Gastrocnemius medialis (tissue), 4 donors: Measurements from ENCODE around the gene CFAP57. TPM values are rescaled to one million over a fixed set of nuclear protein-coding genes. Genes with fewer than 3 reads are reported as not detected.
A peak's percentile ranks its signal among the peaks of the same experiment; 100 is the strongest.

Source experiments
- ATAC-seq, 2 donors: fragments of 150-250 bp; one replicate each; pipeline ENCODE4 v1.9.1; 2016
- DNase-seq, 2 donors: peaks; one replicate each; pipeline ENCODE4 v3.0.0-alpha.2; 2019
- H3K27ac ChIP-seq, 4 donors: fragments of 200-600 bp; sonication (generic); 1 replicate in 1 of 4; 2 replicates in 3 of 4; pipeline ENCODE4 v1.5.1; 2016 to 2018; ENCODE audit warnings: mild to moderate bottlenecking in 2 of 4, moderate library complexity in 1 of 4
- H3K27me3 ChIP-seq, 3 donors: fragments of 200-600 bp; sonication (generic) in 2 of 3; 1 replicate in 1 of 3; 2 replicates in 2 of 3; pipeline versions ENCODE4 v1.5.1 to v1.6.0; 2016 to 2019; ENCODE audit warnings: mild to moderate bottlenecking in 1 of 3, moderate library complexity in 1 of 3
- H3K36me3 ChIP-seq, 2 donors: fragments of 200-600 bp; sonication (generic) in 1 of 2; one replicate each; pipeline ENCODE4 v1.5.1; 2017 to 2018
- H3K4me1 ChIP-seq, 2 donors: fragments of 200-600 bp; sonication (generic) in 1 of 2; one replicate each; pipeline ENCODE4 v1.5.1; 2016 to 2017; ENCODE audit warnings: mild to moderate bottlenecking in 2 of 2
- H3K4me3 ChIP-seq, 4 donors: fragments of 200-600 bp; sonication (generic) in 3 of 4; 1 replicate in 1 of 4; 2 replicates in 3 of 4; pipeline ENCODE4 v1.5.1; 2016 to 2019; ENCODE audit warnings: mild to moderate bottlenecking in 2 of 4
- H3K9me3 ChIP-seq, 3 donors: fragments of 200-600 bp; sonication (generic) in 2 of 3; 1 replicate in 1 of 3; 2 replicates in 2 of 3; pipeline ENCODE4 v1.5.1; 2016 to 2019
- CTCF ChIP-seq, 5 experiments: fragments of 450-650 bp in 3 of 5; fragments of 200-600 bp in 2 of 5; sonication (generic) in 2 of 5; IDR thresholded peaks in 4 of 5; conservative IDR thresholded peaks in 1 of 5; 1 replicate in 4 of 5; 2 replicates in 1 of 5; pipeline ENCODE4 v1.5.1; 2016 to 2019; ENCODE audit warnings: antibody characterized with exemption in 5 of 5, mild to moderate bottlenecking in 3 of 5, moderate library complexity in 3 of 5
- POLR2A ChIP-seq, 2 donors: fragments of 450-650 bp; IDR thresholded peaks; one replicate each; pipeline ENCODE4 v1.6.1; 2017; ENCODE audit warnings: antibody characterized with exemption in 2 of 2, mild to moderate bottlenecking in 2 of 2, moderate library complexity in 2 of 2
- in situ Hi-C, 4 donors: fragments of 200-750 bp; cut with MboI; loops; one replicate each; pipeline versions ENCODE4 v1.15.0 to v1.8.0; 2017; ENCODE audit warnings: low sequenced_read_pairs in 4 of 4
- intact Hi-C: fragments of 100-400 bp; cut with DNase I; formaldehyde crosslinking; loops from one replicate; pipeline ENCODE4 v1.15.1; 2023; ENCODE audit warnings: low total_unique reads
- total RNA-seq, 4 donors: library from RNA; depleted of rRNA; stranded (reverse); fragments of >200 nt; gene quantifications; one replicate each; pipeline versions ENCODE4 v1.1.0 to v1.2.3, GENCODE V29; 2016

Gene CFAP57
- total RNA-seq, 4 donors from 2014 or later: 0.10 to 0.13 TPM; not detected in 2

GRCh38 chr1:43222879-43223278 lies 50.7 kb downstream of the CFAP57 start:
- no peaks in the 10 kb centered on the region for H3K27me3 ChIP-seq
- in situ Hi-C loops (loop anchor here in 1 of 4 donors (10.0 kb wide), 1 partner anchor 192 kb away; no protein-coding TSS in a partner anchor), intact Hi-C loops (no loop called here)
- ATAC-seq (no peak), DNase-seq (no peak)
- no peak overlapping the region for H3K4me3 ChIP-seq
- no peak overlapping the region for H3K27ac ChIP-seq
- no peaks in the 10 kb centered on the region for H3K4me1 ChIP-seq
- no peak for TF ChIP-seq POLR2A (IDR thresholded peaks at IDR 0.05)
- no peak for TF ChIP-seq CTCF (IDR thresholded peaks at IDR 0.05 in 4 of 5, conservative IDR thresholded peaks at IDR 0.05 in 1 of 5)
- H3K9me3 ChIP-seq: no peaks in the 10 kb centered on the region
- no peaks in the 10 kb centered on the region for H3K36me3 ChIP-seq

GRCh38 chr1:43225168-43225567 lies 53.0 kb downstream of the CFAP57 start:
- H3K4me1 ChIP-seq: no peaks in the 10 kb centered on the region
- no peak for DNase-seq
- H3K9me3 ChIP-seq: no peaks in the 10 kb centered on the region
- TF ChIP-seq CTCF (IDR thresholded peaks at IDR 0.05 in 4 of 5, conservative IDR thresholded peaks at IDR 0.05 in 1 of 5) (no peak), POLR2A (IDR thresholded peaks at IDR 0.05) (no peak)
- H3K4me3 ChIP-seq: no peak overlapping the region
- intact Hi-C loops: loop anchor here (1.0 kb wide), 1 partner anchor 158 kb away; no protein-coding TSS in a partner anchor
- no peaks in the 10 kb centered on the region for H3K27me3 ChIP-seq
- in situ Hi-C loops: loop anchor here in 3 of 4 donors (5.0 to 10.0 kb wide), 2 partner anchors 187 to 190 kb away; no protein-coding TSS in a partner anchor
- H3K27ac ChIP-seq: no peak overlapping the region
- H3K36me3 ChIP-seq: no peaks in the 10 kb centered on the region
- no peak for ATAC-seq

GRCh38 chr1:43227143-43227764 lies 55.1 kb downstream of the CFAP57 start:
- DNase-seq (peak; percentile 50 to 51), ATAC-seq (peak; percentile 67 to 85)
- in situ Hi-C loops: loop anchor here in 3 of 4 donors (5.0 to 10.0 kb wide), 2 partner anchors 185 to 188 kb away; no protein-coding TSS in a partner anchor
- Histone ChIP-seq H3K36me3 (no peaks in the 10 kb centered on the region), H3K27ac (no peak overlapping the region), H3K9me3 (no peaks in the 10 kb centered on the region), H3K4me3 (no peak overlapping the region), H3K27me3 (no peaks in the 10 kb centered on the region), H3K4me1 (no peaks in the 10 kb centered on the region)
- intact Hi-C loops: loop anchor here (1.0 kb wide), 1 partner anchor 187 kb away; no protein-coding TSS in a partner anchor
- no peak for TF ChIP-seq POLR2A (IDR thresholded peaks at IDR 0.05)
- TF ChIP-seq CTCF (IDR thresholded peaks at IDR 0.05 in 4 of 5, conservative IDR thresholded peaks at IDR 0.05 in 1 of 5): peak; percentile 81 to 93 (median 91)

GRCh38 chr1:43229826-43230780 lies 58.0 kb downstream of the CFAP57 start:
- in situ Hi-C loops (loop anchor here (5.0 to 10.0 kb wide), 2 partner anchors 182 to 185 kb away; no protein-coding TSS in a partner anchor), intact Hi-C loops (no loop called here)
- Histone ChIP-seq H3K27ac (no peak overlapping the region), H3K4me3 (no peak overlapping the region), H3K9me3 (no peaks in the 10 kb centered on the region), H3K27me3 (no peaks in the 10 kb centered on the region), H3K36me3 (no peaks in the 10 kb centered on the region), H3K4me1 (no peaks in the 10 kb centered on the region)
- TF ChIP-seq CTCF (IDR thresholded peaks at IDR 0.05 in 4 of 5, conservative IDR thresholded peaks at IDR 0.05 in 1 of 5) (no peak), POLR2A (IDR thresholded peaks at IDR 0.05) (no peak)
- ATAC-seq: no peak
- DNase-seq: no peak
